Activated CD4-positive, alpha-beta memory T cell treated with anti-CD3 and anti-CD28 coated beads for 36 hours (primary cell): ENCODE data around the gene HSD17B3. TPM values are rescaled to one million over a fixed set of nuclear protein-coding genes. Genes with fewer than 3 reads are reported as not detected.

ENCODE experiments used
- CTCF ChIA-PET: fragments of 350-600 bp; sonication (Branson Sonifier 250); formaldehyde crosslinking; loops from one replicate; lab custom pipeline; 2021; ENCODE audit warnings: antibody characterized with exemption, inconsistent platforms; lab: Charles Lee
- POLR2A ChIA-PET: fragments of 350-600 bp; sonication (Branson Sonifier 250); formaldehyde crosslinking; loops from one replicate; lab custom pipeline; 2021; ENCODE audit warnings: antibody characterized with exemption; lab: Charles Lee
- DNase-seq: peaks from one replicate; pipeline ENCODE4 v3.0.0-alpha.2; 2020
- H3K27ac Mint-ChIP-seq: one replicate; pipeline ENCODE4 v1.8.0; 2021; ENCODE audit warnings: mixed read lengths
- H3K27me3 Mint-ChIP-seq: one replicate; pipeline ENCODE4 v1.8.0; 2021; ENCODE audit warnings: mixed read lengths
- H3K36me3 Mint-ChIP-seq: one replicate; pipeline ENCODE4 v1.8.0; 2021; ENCODE audit warnings: mixed read lengths
- H3K4me1 Mint-ChIP-seq: one replicate; pipeline ENCODE4 v1.8.0; 2021; ENCODE audit warnings: low read depth, mixed read lengths
- H3K4me3 Mint-ChIP-seq: one replicate; pipeline ENCODE4 v1.8.0; 2021; ENCODE audit warnings: mild to moderate bottlenecking, mixed read lengths
- H3K9me3 Mint-ChIP-seq: one replicate; pipeline ENCODE4 v1.8.0; 2021; ENCODE audit warnings: mixed read lengths
- intact Hi-C: fragments of 100-400 bp; cut with micrococcal nuclease; formaldehyde crosslinking; loops from one replicate; pipeline ENCODE4 v1.15.1; 2023
- total RNA-seq, 2 experiments: library from RNA; stranded (reverse); gene quantifications; one replicate each; pipeline ENCODE4 v1.2.3, GENCODE V29; 2021

HSD17B3 gene
- not detected for total RNA-seq

- H3K27me3 Mint-ChIP-seq = no peaks in the 10 kb centered on the region
- H3K4me1 Mint-ChIP-seq = no peaks in the 10 kb centered on the region
- CTCF ChIA-PET = interaction anchor here (1.4 kb wide), 1 partner anchor 15 kb away, joined by 5 read pairs; no protein-coding TSS in a partner anchor
- H3K4me3 Mint-ChIP-seq = no peak within 1 kb of the TSS
- DNase-seq = no peak
- no peaks in the 10 kb centered on the region for H3K36me3 Mint-ChIP-seq
- intact Hi-C loops = no loop called here
- no peak within 1 kb of the TSS for H3K27ac Mint-ChIP-seq
- H3K9me3 Mint-ChIP-seq = no peaks in the 10 kb centered on the region
- POLR2A ChIA-PET = no interaction called here
These were observed at the start of gene HSD17B3 for GRCh38 chr9:96302021-96302420. Gene HSD17B3, minus strand, starts transcription at chr9:96302176. Its CDS starts 72 bp downstream, at chr9:96302104.

- no peak overlapping the region for H3K4me3 Mint-ChIP-seq
- peaks cover 6% of the 10 kb centered on the region for H3K9me3 Mint-ChIP-seq
- peaks cover 9% of the 10 kb centered on the region for H3K36me3 Mint-ChIP-seq
- no peaks in the 10 kb centered on the region for H3K4me1 Mint-ChIP-seq
- intact Hi-C loops = no loop called here
- no peak overlapping the region for H3K27ac Mint-ChIP-seq
- POLR2A ChIA-PET = no interaction called here
- no peaks in the 10 kb centered on the region for H3K27me3 Mint-ChIP-seq
- CTCF ChIA-PET = no interaction called here
- DNase-seq = no peak
These were observed 48.9 kb upstream of the HSD17B3 start for GRCh38 chr9:96350866-96351265.

GRCh38 chr9:96348261-96348660 is 46.3 kb upstream of the HSD17B3 start:
- intact Hi-C loops = no loop called here
- Mint-ChIP-seq H3K36me3 (peaks cover 9% of the 10 kb centered on the region), H3K4me3 (no peak overlapping the region), H3K4me1 (peaks cover 3% of the 10 kb centered on the region), H3K27ac (no peak overlapping the region), H3K27me3 (no peaks in the 10 kb centered on the region), H3K9me3 (peaks cover 6% of the 10 kb centered on the region)
- ChIA-PET CTCF (no interaction called here), POLR2A (interaction anchor here (0.6 kb wide), 1 partner anchor 16 kb away, joined by 6 read pairs; no protein-coding TSS in a partner anchor)
- DNase-seq = no peak

- ChIA-PET CTCF (no interaction called here), POLR2A (no interaction called here)
- H3K4me3 Mint-ChIP-seq = no peak overlapping the region
These were observed 43.6 kb upstream of the HSD17B3 start for GRCh38 chr9:96345551-96345950.

GRCh38 chr9:96344458-96345180 is 42.6 kb upstream of the HSD17B3 start:
- Mint-ChIP-seq H3K27ac (no peak overlapping the region), H3K9me3 (peaks cover 6% of the 10 kb centered on the region), H3K4me1 (peaks cover 10% of the 10 kb centered on the region), H3K4me3 (no peak overlapping the region), H3K27me3 (no peaks in the 10 kb centered on the region), H3K36me3 (peaks cover 8% of the 10 kb centered on the region)
- intact Hi-C loops = no loop called here
- no peak for DNase-seq
- ChIA-PET CTCF (interaction anchor here (0.7 kb wide), 1 partner anchor 76 kb away, joined by 3 read pairs; no protein-coding TSS in a partner anchor), POLR2A (no interaction called here)

More at GRCh38 chr9:96345551-96345950, 43.6 kb upstream of the HSD17B3 start:
- H3K4me1 Mint-ChIP-seq = peaks cover 3% of the 10 kb centered on the region
- H3K27ac Mint-ChIP-seq = no peak overlapping the region
- H3K27me3 Mint-ChIP-seq = no peaks in the 10 kb centered on the region
- peaks cover 6% of the 10 kb centered on the region for H3K9me3 Mint-ChIP-seq
- no peak for DNase-seq
- intact Hi-C loops = no loop called here
- H3K36me3 Mint-ChIP-seq = peaks cover 8% of the 10 kb centered on the region

- Mint-ChIP-seq H3K4me3 (no peak overlapping the region), H3K27me3 (no peaks in the 10 kb centered on the region), H3K27ac (no peak overlapping the region), H3K36me3 (peaks cover 8% of the 10 kb centered on the region), H3K4me1 (peaks cover 12% of the 10 kb centered on the region), H3K9me3 (peaks cover 6% of the 10 kb centered on the region)
- ChIA-PET POLR2A (no interaction called here), CTCF (interaction anchor here (1.3 kb wide), 1 partner anchor 18 kb away, joined by 3 read pairs; no protein-coding TSS in a partner anchor)
- intact Hi-C loops = no loop called here
- DNase-seq = no peak
These were observed 41.8 kb upstream of the HSD17B3 start for GRCh38 chr9:96343515-96344360.

GRCh38 chr9:96342571-96343245 is 40.7 kb upstream of the HSD17B3 start:
- Mint-ChIP-seq H3K4me3 (no peak overlapping the region), H3K36me3 (no peaks in the 10 kb centered on the region), H3K27ac (no peak overlapping the region), H3K4me1 (peaks cover 12% of the 10 kb centered on the region), H3K27me3 (no peaks in the 10 kb centered on the region), H3K9me3 (no peaks in the 10 kb centered on the region)
- ChIA-PET POLR2A (no interaction called here), CTCF (interaction anchor here (1.3 kb wide), 1 partner anchor 17 kb away, joined by 3 read pairs; no protein-coding TSS in a partner anchor)
- intact Hi-C loops = no loop called here
- no peak for DNase-seq

GRCh38 chr9:96340707-96341106 is 38.7 kb upstream of the HSD17B3 start:
- Mint-ChIP-seq H3K27me3 (no peaks in the 10 kb centered on the region), H3K9me3 (no peaks in the 10 kb centered on the region), H3K4me3 (no peak overlapping the region), H3K4me1 (peaks cover 12% of the 10 kb centered on the region), H3K36me3 (no peaks in the 10 kb centered on the region), H3K27ac (no peak overlapping the region)
- CTCF ChIA-PET = no interaction called here
- intact Hi-C loops = no loop called here
- DNase-seq = no peak
- POLR2A ChIA-PET = no interaction called here

- Mint-ChIP-seq H3K4me3 (no peak overlapping the region), H3K9me3 (no peaks in the 10 kb centered on the region), H3K4me1 (peaks cover 9% of the 10 kb centered on the region), H3K27ac (no peak overlapping the region), H3K27me3 (no peaks in the 10 kb centered on the region), H3K36me3 (no peaks in the 10 kb centered on the region)
- intact Hi-C loops = no loop called here
- ChIA-PET POLR2A (interaction anchor here (0.7 kb wide), 1 partner anchor 175 kb away, joined by 3 read pairs; no protein-coding TSS in a partner anchor), CTCF (interaction anchor here (1.1 to 3.6 kb wide), 3 partner anchors 10 to 105 kb away, joined by 3 to 12 read pairs (median 4); no protein-coding TSS in a partner anchor)
- DNase-seq = no peak
These were observed 36.3 kb upstream of the HSD17B3 start for GRCh38 chr9:96338299-96338698.

GRCh38 chr9:96333958-96334357 is 32.0 kb upstream of the HSD17B3 start:
- ChIA-PET CTCF (no interaction called here), POLR2A (no interaction called here)
- no peaks in the 10 kb centered on the region for H3K4me1 Mint-ChIP-seq
- no peaks in the 10 kb centered on the region for H3K36me3 Mint-ChIP-seq
- no peak for DNase-seq
- H3K27me3 Mint-ChIP-seq = no peaks in the 10 kb centered on the region
- H3K27ac Mint-ChIP-seq = no peak overlapping the region
- H3K9me3 Mint-ChIP-seq = no peaks in the 10 kb centered on the region
- intact Hi-C loops = no loop called here
- H3K4me3 Mint-ChIP-seq = no peak overlapping the region

- Mint-ChIP-seq H3K9me3 (no peaks in the 10 kb centered on the region), H3K27me3 (no peaks in the 10 kb centered on the region), H3K4me3 (no peak overlapping the region), H3K4me1 (no peaks in the 10 kb centered on the region), H3K27ac (no peak overlapping the region), H3K36me3 (no peaks in the 10 kb centered on the region)
- intact Hi-C loops = no loop called here
- ChIA-PET CTCF (no interaction called here), POLR2A (no interaction called here)
- DNase-seq = no peak
These were observed 29.4 kb upstream of the HSD17B3 start for GRCh38 chr9:96331236-96331947.
